Gastrocnemius medialis (tissue), 4 donors: ENCODE results near the gene NINJ2. TPM values are rescaled to one million over a fixed set of nuclear protein-coding genes. Genes with fewer than 3 reads are reported as not detected.

Experiments used
- ATAC-seq, 2 donors: fragments of 150-250 bp; one replicate each; pipeline ENCODE4 v1.9.1; 2016
- DNase-seq, 2 donors: peaks; one replicate each; pipeline ENCODE4 v3.0.0-alpha.2; 2019
- H3K27ac ChIP-seq, 4 donors: fragments of 200-600 bp; sonication (generic); 1 replicate in 1 of 4; 2 replicates in 3 of 4; pipeline ENCODE4 v1.5.1; 2016 to 2018; ENCODE audit warnings: mild to moderate bottlenecking in 2 of 4, moderate library complexity in 1 of 4
- H3K27me3 ChIP-seq, 3 donors: fragments of 200-600 bp; sonication (generic) in 2 of 3; 1 replicate in 1 of 3; 2 replicates in 2 of 3; pipeline versions ENCODE4 v1.5.1 to v1.6.0; 2016 to 2019; ENCODE audit warnings: mild to moderate bottlenecking in 1 of 3, moderate library complexity in 1 of 3
- H3K36me3 ChIP-seq, 2 donors: fragments of 200-600 bp; sonication (generic) in 1 of 2; one replicate each; pipeline ENCODE4 v1.5.1; 2017 to 2018
- H3K4me1 ChIP-seq, 2 donors: fragments of 200-600 bp; sonication (generic) in 1 of 2; one replicate each; pipeline ENCODE4 v1.5.1; 2016 to 2017; ENCODE audit warnings: mild to moderate bottlenecking in 2 of 2
- H3K4me3 ChIP-seq, 4 donors: fragments of 200-600 bp; sonication (generic) in 3 of 4; 1 replicate in 1 of 4; 2 replicates in 3 of 4; pipeline ENCODE4 v1.5.1; 2016 to 2019; ENCODE audit warnings: mild to moderate bottlenecking in 2 of 4
- H3K9me3 ChIP-seq, 3 donors: fragments of 200-600 bp; sonication (generic) in 2 of 3; 1 replicate in 1 of 3; 2 replicates in 2 of 3; pipeline ENCODE4 v1.5.1; 2016 to 2019
- CTCF ChIP-seq, 5 experiments: fragments of 450-650 bp in 3 of 5; fragments of 200-600 bp in 2 of 5; sonication (generic) in 2 of 5; IDR thresholded peaks in 4 of 5; conservative IDR thresholded peaks in 1 of 5; 1 replicate in 4 of 5; 2 replicates in 1 of 5; pipeline ENCODE4 v1.5.1; 2016 to 2019; ENCODE audit warnings: antibody characterized with exemption in 5 of 5, mild to moderate bottlenecking in 3 of 5, moderate library complexity in 3 of 5
- POLR2A ChIP-seq, 2 donors: fragments of 450-650 bp; IDR thresholded peaks; one replicate each; pipeline ENCODE4 v1.6.1; 2017; ENCODE audit warnings: antibody characterized with exemption in 2 of 2, mild to moderate bottlenecking in 2 of 2, moderate library complexity in 2 of 2
- in situ Hi-C, 4 donors: fragments of 200-750 bp; cut with MboI; loops; one replicate each; pipeline versions ENCODE4 v1.15.0 to v1.8.0; 2017; ENCODE audit warnings: low sequenced_read_pairs in 4 of 4
- intact Hi-C: fragments of 100-400 bp; cut with DNase I; formaldehyde crosslinking; loops from one replicate; pipeline ENCODE4 v1.15.1; 2023; ENCODE audit warnings: low total_unique reads
- total RNA-seq, 4 donors: library from RNA; depleted of rRNA; stranded (reverse); fragments of >200 nt; gene quantifications; one replicate each; pipeline versions ENCODE4 v1.1.0 to v1.2.3, GENCODE V29; 2016

Gene NINJ2
- total RNA-seq, 4 donors from 2014 or later: 12.0 to 106 (median 78.5) TPM

DNA sequence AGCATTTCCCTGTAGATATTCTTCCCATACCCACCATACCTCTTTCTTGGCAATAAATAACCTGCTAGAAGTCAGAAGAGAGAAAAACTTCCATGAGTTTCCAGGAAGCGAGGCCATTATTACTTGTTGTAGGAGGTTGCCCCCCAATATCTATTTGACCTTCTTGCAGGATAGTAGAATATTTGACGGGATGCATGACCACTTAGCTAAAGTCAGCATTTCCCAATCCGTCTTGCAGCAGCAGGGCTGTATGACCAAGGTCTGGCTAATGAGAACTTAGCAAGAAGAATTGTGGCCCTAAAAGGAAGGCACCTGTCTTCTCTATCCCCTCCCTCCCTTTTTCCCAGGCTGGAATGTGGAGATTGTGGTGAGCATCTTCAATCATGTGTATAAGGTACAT lies 51.5 kb downstream of the NINJ2 start:
- no peaks in the 10 kb centered on the region for H3K27me3 ChIP-seq
- no peak for DNase-seq
- H3K36me3 ChIP-seq: no peaks in the 10 kb centered on the region
- peak overlapping the region in 3 of 4 donors; percentile 71 to 82 (median 75) for H3K27ac ChIP-seq
- intact Hi-C loops (no loop called here), in situ Hi-C loops (no loop called here)
- H3K4me3 ChIP-seq: no peak overlapping the region
- H3K9me3 ChIP-seq: no peaks in the 10 kb centered on the region
- no peak for ATAC-seq
- TF ChIP-seq POLR2A (IDR thresholded peaks at IDR 0.05): no peak
- TF ChIP-seq CTCF (IDR thresholded peaks at IDR 0.05 in 4 of 5, conservative IDR thresholded peaks at IDR 0.05 in 1 of 5): no peak
- H3K4me1 ChIP-seq: peaks cover 43 to 62% of the 10 kb centered on the region in 2 donors

DNA sequence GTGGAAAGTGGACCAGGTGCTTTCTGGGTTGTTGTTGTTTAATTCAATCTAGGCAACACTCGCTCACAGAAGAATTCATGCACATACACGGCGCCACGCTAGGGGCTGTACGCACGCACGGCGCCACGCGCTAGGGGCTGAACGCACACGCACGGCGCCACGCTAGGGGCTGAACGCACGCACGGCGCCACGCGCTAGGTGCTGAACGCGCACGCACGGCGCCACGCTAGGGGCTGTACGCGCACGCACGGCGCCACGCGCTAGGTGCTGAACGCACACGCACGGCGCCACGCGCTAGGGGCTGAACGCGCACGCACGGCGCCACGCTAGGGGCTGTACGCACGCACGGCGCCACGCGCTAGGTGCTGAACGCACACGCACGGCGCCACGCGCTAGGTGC lies 54.3 kb downstream of the NINJ2 start:
- Histone ChIP-seq H3K36me3 (no peaks in the 10 kb centered on the region), H3K9me3 (no peaks in the 10 kb centered on the region), H3K27me3 (no peaks in the 10 kb centered on the region), H3K4me1 (peaks cover 19 to 42% of the 10 kb centered on the region in 2 donors), H3K4me3 (no peak overlapping the region), H3K27ac (peak overlapping the region in 3 of 4 donors; percentile 69 to 75 (median 72))
- in situ Hi-C loops: no loop called here
- intact Hi-C loops: no loop called here
- no peak for DNase-seq
- no peak for ATAC-seq
- TF ChIP-seq POLR2A (IDR thresholded peaks at IDR 0.05) (no peak), CTCF (IDR thresholded peaks at IDR 0.05 in 4 of 5, conservative IDR thresholded peaks at IDR 0.05 in 1 of 5) (no peak)

GRCh38 chr12:608413-608812 lies 54.8 kb downstream of the NINJ2 start:
- H3K4me3 ChIP-seq: no peak overlapping the region
- intact Hi-C loops (no loop called here), in situ Hi-C loops (no loop called here)
- no peaks in the 10 kb centered on the region for H3K27me3 ChIP-seq
- DNase-seq: no peak
- TF ChIP-seq POLR2A (IDR thresholded peaks at IDR 0.05) (no peak), CTCF (IDR thresholded peaks at IDR 0.05 in 4 of 5, conservative IDR thresholded peaks at IDR 0.05 in 1 of 5) (no peak)
- peaks cover 19 to 42% of the 10 kb centered on the region in 2 donors for H3K4me1 ChIP-seq
- no peak for ATAC-seq
- H3K36me3 ChIP-seq: no peaks in the 10 kb centered on the region
- H3K27ac ChIP-seq: peak overlapping the region; percentile 56 to 75 (median 70)
- H3K9me3 ChIP-seq: no peaks in the 10 kb centered on the region

GRCh38 chr12:607541-608001 lies 55.7 kb downstream of the NINJ2 start:
- no peak for TF ChIP-seq POLR2A (IDR thresholded peaks at IDR 0.05)
- TF ChIP-seq CTCF (IDR thresholded peaks at IDR 0.05 in 4 of 5, conservative IDR thresholded peaks at IDR 0.05 in 1 of 5): no peak
- peaks cover 19 to 42% of the 10 kb centered on the region in 2 donors for H3K4me1 ChIP-seq
- no peak overlapping the region for H3K4me3 ChIP-seq
- peak overlapping the region; percentile 56 to 75 (median 70) for H3K27ac ChIP-seq
- no peak for DNase-seq
- in situ Hi-C loops (no loop called here), intact Hi-C loops (no loop called here)
- peak; percentile 16 to 31 for ATAC-seq
- H3K9me3 ChIP-seq: no peaks in the 10 kb centered on the region
- no peaks in the 10 kb centered on the region for H3K27me3 ChIP-seq
- no peaks in the 10 kb centered on the region for H3K36me3 ChIP-seq

DNA sequence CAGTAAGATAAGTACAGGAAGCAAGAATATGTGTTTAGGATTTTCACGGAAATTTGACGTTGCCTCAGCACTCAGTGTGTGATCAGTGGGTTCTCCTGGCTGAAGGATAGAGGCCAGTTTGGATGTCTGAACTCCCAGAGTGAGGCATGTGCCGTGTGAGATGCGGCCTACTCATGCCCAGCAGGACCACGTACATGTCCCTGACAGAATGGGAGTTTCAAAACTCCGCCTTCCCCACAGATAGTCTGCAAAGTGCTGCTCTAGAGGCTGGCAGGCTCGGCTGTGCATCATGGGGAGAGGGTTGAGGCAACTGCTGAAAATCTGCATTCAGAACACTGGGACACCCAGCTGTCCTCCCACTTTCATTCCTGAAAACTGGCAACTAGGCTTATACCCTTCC lies 58.3 kb downstream of the NINJ2 start:
- in situ Hi-C loops: no loop called here
- no peak for TF ChIP-seq POLR2A (IDR thresholded peaks at IDR 0.05)
- TF ChIP-seq CTCF (IDR thresholded peaks at IDR 0.05 in 4 of 5, conservative IDR thresholded peaks at IDR 0.05 in 1 of 5): no peak
- H3K4me1 ChIP-seq: peaks cover 10 to 29% of the 10 kb centered on the region in 2 donors

More for the DNA sequence above, 58.3 kb downstream of the NINJ2 start:
- Histone ChIP-seq H3K9me3 (no peaks in the 10 kb centered on the region), H3K27ac (no peak overlapping the region), H3K36me3 (no peaks in the 10 kb centered on the region), H3K4me3 (no peak overlapping the region), H3K27me3 (no peaks in the 10 kb centered on the region)
- no peak for DNase-seq
- intact Hi-C loops: no loop called here
- no peak for ATAC-seq
